Stimulated activated naive B cell treated with anti-CD40 and anti-IgM and Interleukin-4, amounts not matched to agents 10 μg/mL and 1 μg/mL and 100 μg/mL, for 72 hours (primary cell): Measurements from ENCODE around the gene ASIC2.
"Not testable (repeated sequence)": the region's sequence is repeated elsewhere in the genome, so short reads cannot be mapped to it uniquely, and the experiment has no call there.

Source experiments
- ATAC-seq, 2 donors: fragments of 150-1000 bp; cut with Tn5 transposase; replicated peaks; 2 replicates each; pipeline ENCODE4 v1.10.0; 2021; ENCODE audit warnings: moderate library complexity in 1 of 2
- DNase-seq: peaks from one replicate; pipeline ENCODE4 v3.0.0; 2021
- H3K27ac Mint-ChIP-seq: one replicate; pipeline ENCODE4 v1.8.0; 2022; ENCODE audit warnings: mild to moderate bottlenecking, mixed read lengths
- H3K27me3 Mint-ChIP-seq, 2 donors: one replicate each; pipeline ENCODE4 v1.8.0; 2022; ENCODE audit warnings: mixed read lengths in 2 of 2
- H3K36me3 Mint-ChIP-seq, 2 donors: one replicate each; pipeline ENCODE4 v1.8.0; 2022; ENCODE audit warnings: mixed read lengths in 2 of 2, mild to moderate bottlenecking in 1 of 2
- H3K4me1 Mint-ChIP-seq, 2 donors: one replicate each; pipeline ENCODE4 v1.8.0; 2022; ENCODE audit warnings: mixed read lengths in 2 of 2, mild to moderate bottlenecking in 1 of 2
- H3K4me3 Mint-ChIP-seq, 2 donors: one replicate each; pipeline ENCODE4 v1.8.0; 2022; ENCODE audit warnings: mild to moderate bottlenecking in 2 of 2, mixed read lengths in 2 of 2, moderate library complexity in 1 of 2
- H3K9me3 Mint-ChIP-seq, 2 donors: one replicate each; pipeline ENCODE4 v1.8.0; 2022; ENCODE audit warnings: mixed read lengths in 2 of 2, mild to moderate bottlenecking in 1 of 2

ASIC2 gene

GRCh38 chr17:32985050-32985756, 307.9 kb downstream of the ASIC2 start:
- Mint-ChIP-seq H3K4me1 (no peaks in the 10 kb centered on the region), H3K4me3 (no peak overlapping the region), H3K27ac (no peak overlapping the region), H3K27me3 (peaks cover 7 to 18% of the 10 kb centered on the region in 2 donors), H3K9me3 (peaks cover 26 to 32% of the 10 kb centered on the region in 2 donors), H3K36me3 (peaks cover 0 to 8% of the 10 kb centered on the region in 2 donors)
- DNase-seq (no peak), ATAC-seq (no peak)

- not testable (repeated sequence) for H3K36me3 Mint-ChIP-seq, DNase-seq, H3K4me3 Mint-ChIP-seq, ATAC-seq, H3K4me1 Mint-ChIP-seq, H3K27ac Mint-ChIP-seq
- H3K9me3 Mint-ChIP-seq: peaks cover 12 to 17% of the 10 kb centered on the region in 2 donors
- peaks cover 12 to 25% of the 10 kb centered on the region in 2 donors for H3K27me3 Mint-ChIP-seq
These were observed 311.5 kb downstream of the ASIC2 start for GRCh38 chr17:32981611-32982010.

- no peak overlapping the region for H3K4me3 Mint-ChIP-seq
- H3K4me1 Mint-ChIP-seq: no peaks in the 10 kb centered on the region
- H3K36me3 Mint-ChIP-seq: peaks cover 0 to 5% of the 10 kb centered on the region in 2 donors
- peaks cover 12 to 25% of the 10 kb centered on the region in 2 donors for H3K27me3 Mint-ChIP-seq
- ATAC-seq: no peak
- H3K9me3 Mint-ChIP-seq: peaks cover 11 to 17% of the 10 kb centered on the region in 2 donors
- no peak overlapping the region for H3K27ac Mint-ChIP-seq
- no peak for DNase-seq
These were observed 312.9 kb downstream of the ASIC2 start for GRCh38 chr17:32980230-32980629.

DNA sequence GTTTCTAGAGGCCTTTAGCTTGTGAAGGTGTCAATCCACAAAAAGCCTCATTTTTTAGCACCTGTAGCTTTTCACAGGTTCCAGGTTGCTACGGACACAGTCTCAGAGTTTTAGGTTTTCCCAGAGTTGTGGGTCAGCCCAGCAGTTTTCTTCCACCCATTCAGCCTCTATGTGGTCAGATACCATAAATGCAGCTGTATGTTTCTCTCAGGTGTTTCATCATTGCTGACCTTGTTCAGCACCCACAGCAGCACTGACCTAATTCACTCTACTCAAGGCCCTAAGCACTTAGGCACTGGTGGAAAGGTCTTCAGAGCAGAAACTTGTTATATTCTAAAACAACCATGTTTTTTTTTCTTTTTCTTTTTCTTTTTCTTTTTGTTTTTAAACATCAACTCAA, 316.5 kb downstream of the ASIC2 start:
- ATAC-seq (no peak), DNase-seq (no peak)
- Mint-ChIP-seq H3K4me1 (no peaks in the 10 kb centered on the region), H3K27me3 (peaks cover 7 to 12% of the 10 kb centered on the region in 2 donors), H3K27ac (no peak overlapping the region), H3K36me3 (no peaks in the 10 kb centered on the region), H3K9me3 (peaks cover 0 to 3% of the 10 kb centered on the region in 2 donors), H3K4me3 (no peak overlapping the region)

- H3K9me3 Mint-ChIP-seq: peaks cover 0 to 3% of the 10 kb centered on the region in 2 donors
- no peak overlapping the region for H3K4me3 Mint-ChIP-seq
- peaks cover 7 to 12% of the 10 kb centered on the region in 2 donors for H3K27me3 Mint-ChIP-seq
- no peaks in the 10 kb centered on the region for H3K4me1 Mint-ChIP-seq
- no peaks in the 10 kb centered on the region for H3K36me3 Mint-ChIP-seq
- no peak for DNase-seq
- H3K27ac Mint-ChIP-seq: no peak overlapping the region
- no peak for ATAC-seq
These were observed 317.0 kb downstream of the ASIC2 start for GRCh38 chr17:32976131-32976530.

- Mint-ChIP-seq H3K27ac (no peak overlapping the region), H3K36me3 (no peaks in the 10 kb centered on the region), H3K4me3 (no peak overlapping the region), H3K9me3 (peaks cover 0 to 2% of the 10 kb centered on the region in 2 donors), H3K4me1 (no peaks in the 10 kb centered on the region), H3K27me3 (peaks cover 0 to 3% of the 10 kb centered on the region in 2 donors)
- ATAC-seq (peak; percentile 29 to 31), DNase-seq (no peak)
These were observed 321.9 kb downstream of the ASIC2 start for GRCh38 chr17:32971171-32971570.

- no peak for ATAC-seq
- Mint-ChIP-seq H3K4me1 (no peaks in the 10 kb centered on the region), H3K27ac (no peak overlapping the region), H3K36me3 (no peaks in the 10 kb centered on the region), H3K27me3 (peaks cover 0 to 5% of the 10 kb centered on the region in 2 donors), H3K4me3 (no peak overlapping the region), H3K9me3 (peaks cover 0 to 2% of the 10 kb centered on the region in 2 donors)
- no peak for DNase-seq
These were observed 322.8 kb downstream of the ASIC2 start for GRCh38 chr17:32970281-32970680.

- not testable (repeated sequence) for H3K9me3 Mint-ChIP-seq, H3K36me3 Mint-ChIP-seq, H3K27me3 Mint-ChIP-seq, H3K4me1 Mint-ChIP-seq, H3K4me3 Mint-ChIP-seq, ATAC-seq, DNase-seq, H3K27ac Mint-ChIP-seq
These were observed 323.9 kb downstream of the ASIC2 start for GRCh38 chr17:32969231-32969630.

GRCh38 chr17:32964541-32964940, 328.6 kb downstream of the ASIC2 start:
- DNase-seq: no peak
- peaks cover 27 to 38% of the 10 kb centered on the region in 2 donors for H3K27me3 Mint-ChIP-seq
- no peak overlapping the region for H3K27ac Mint-ChIP-seq
- no peaks in the 10 kb centered on the region for H3K4me1 Mint-ChIP-seq
- no peaks in the 10 kb centered on the region for H3K36me3 Mint-ChIP-seq
- ATAC-seq: no peak
- H3K9me3 Mint-ChIP-seq: no peaks in the 10 kb centered on the region
- H3K4me3 Mint-ChIP-seq: no peak overlapping the region
